ENCODE measurements around the gene PLPPR1.

- TF ChIP-seq, protein P1, sequence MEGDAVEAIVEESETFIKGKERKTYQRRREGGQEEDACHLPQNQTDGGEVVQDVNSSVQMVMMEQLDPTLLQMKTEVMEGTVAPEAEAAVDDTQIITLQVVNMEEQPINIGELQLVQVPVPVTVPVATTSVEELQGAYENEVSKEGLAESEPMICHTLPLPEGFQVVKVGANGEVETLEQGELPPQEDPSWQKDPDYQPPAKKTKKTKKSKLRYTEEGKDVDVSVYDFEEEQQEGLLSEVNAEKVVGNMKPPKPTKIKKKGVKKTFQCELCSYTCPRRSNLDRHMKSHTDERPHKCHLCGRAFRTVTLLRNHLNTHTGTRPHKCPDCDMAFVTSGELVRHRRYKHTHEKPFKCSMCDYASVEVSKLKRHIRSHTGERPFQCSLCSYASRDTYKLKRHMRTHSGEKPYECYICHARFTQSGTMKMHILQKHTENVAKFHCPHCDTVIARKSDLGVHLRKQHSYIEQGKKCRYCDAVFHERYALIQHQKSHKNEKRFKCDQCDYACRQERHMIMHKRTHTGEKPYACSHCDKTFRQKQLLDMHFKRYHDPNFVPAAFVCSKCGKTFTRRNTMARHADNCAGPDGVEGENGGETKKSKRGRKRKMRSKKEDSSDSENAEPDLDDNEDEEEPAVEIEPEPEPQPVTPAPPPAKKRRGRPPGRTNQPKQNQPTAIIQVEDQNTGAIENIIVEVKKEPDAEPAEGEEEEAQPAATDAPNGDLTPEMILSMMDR (IDR thresholded peaks at IDR 0.05; ENCODE audit: low read length): no peak
- no peak for TF ChIP-seq EZH2 (IDR thresholded peaks at IDR 0.05; ENCODE audit: borderline replicate concordance, low read length)
Observed at GRCh38 chr9:101055516-101055915, 27.0 kb downstream of the PLPPR1 start.

Measured in OCI-LY1 (cell line).